K562 (cell line): Measurements from ENCODE around the gene KCNH8. TPM values are rescaled to one million over a fixed set of nuclear protein-coding genes. Genes with fewer than 3 reads are reported as not detected.

ENCODE experiments used
- ATAC-seq: fragments of 200-7000 bp; cut with Tn5 transposase; 3 replicates; pipeline ENCODE4 v1.9.1; 2020; ENCODE audit warnings: moderate library complexity
- BruUV-seq: library from RNA; stranded (reverse); fragments of 400-500 nt; replicated peaks from 2 replicates; lab custom pipeline; 2021; lab: Mats Ljungman, UMichigan
- CTCF ChIA-PET: fragments of 300-600 bp; formaldehyde crosslinking; extraction: SDS; loops from one replicate; lab custom pipeline; 2021; ENCODE audit warnings: low intra/inter-chr PET ratio; lab: Yijun Ruan, JAX
- POLR2A ChIA-PET: fragments of 300-600, 350-650 bp; sonication (Branson Sonifier 250); formaldehyde crosslinking; extraction: SDS; loops from one replicate; lab custom pipeline; 2021; ENCODE audit warnings: antibody characterized with exemption, inconsistent platforms; lab: Yijun Ruan, JAX
- DNase-seq, 4 experiments: peaks; one replicate each; pipeline versions ENCODE4 v3.0.0 to v3.0.0-alpha.2; 2011 to 2018; ENCODE audit warnings: low spot score in 3 of 4, mixed read lengths in 3 of 4; ENCODE audit errors: extremely low read depth in 1 of 4
- FAIRE-seq: peaks from 2 replicates; lab custom pipeline; 2011; peaks lifted over from hg19 to GRCh38; lab: Jason Lieb, UNC
- H2AFZ ChIP-seq: 2 replicates; pipeline ENCODE4 v1.6.0; 2011; ENCODE audit warnings: low read depth, low read length, control low read depth, inconsistent platforms
- H3K27ac ChIP-seq: fragments of 200-600 bp; 3 replicates; pipeline ENCODE4 v1.8.0; 2011; ENCODE audit warnings: low read depth, mild to moderate bottlenecking, control low read depth, inconsistent platforms, low read length, moderate library complexity, mixed read lengths; ENCODE audit errors: extremely low read depth
- H3K27me3 ChIP-seq, 2 experiments: fragments of 300-600 bp in 1 of 2; 2 replicates in 1 of 2; 3 replicates in 1 of 2; pipeline versions ENCODE4 v1.6.0 to v1.8.0; 2011; ENCODE audit warnings: inconsistent platforms in 2 of 2, low read length in 2 of 2, mild to moderate bottlenecking in 1 of 2, mixed read lengths in 1 of 2, moderate library complexity in 1 of 2; ENCODE audit not compliant: control insufficient read depth in 2 of 2, insufficient read depth in 2 of 2
- H3K36me3 ChIP-seq: fragments of 300-600 bp; 3 replicates; pipeline ENCODE4 v1.8.0; 2011; ENCODE audit warnings: mild to moderate bottlenecking, low read length, inconsistent platforms; ENCODE audit not compliant: control insufficient read depth, insufficient read depth
- H3K4me1 ChIP-seq, 2 experiments: fragments of 200-600 bp in 1 of 2; replicated peaks in 1 of 2; 2 replicates in 1 of 2; 3 replicates in 1 of 2; pipeline versions ENCODE4 v1.5.1 to v1.8.0; 2011; ENCODE audit warnings: inconsistent platforms in 2 of 2, low read length in 2 of 2, mild to moderate bottlenecking in 1 of 2, mixed read lengths in 1 of 2, moderate library complexity in 1 of 2; ENCODE audit not compliant: control insufficient read depth in 2 of 2, insufficient read depth in 2 of 2
- H3K4me2 ChIP-seq: 2 replicates; pipeline ENCODE4 v1.6.1; 2011; ENCODE audit warnings: low read length, control low read depth, inconsistent platforms, mixed read lengths; ENCODE audit not compliant: insufficient read depth
- H3K4me3 ChIP-seq: fragments of 200-600 bp; sonication (generic), shearing (Covaris generic); 2 replicates; pipeline ENCODE4 v1.5.1; 2016; ENCODE audit warnings: control low read depth, inconsistent platforms
- H3K79me2 ChIP-seq: fragments of 200-600 bp; 3 replicates; pipeline ENCODE4 v1.8.0; 2011; ENCODE audit warnings: low read length, inconsistent platforms; ENCODE audit not compliant: control insufficient read depth, insufficient read depth
- H3K9ac ChIP-seq, 2 experiments: 2 replicates each; pipeline versions ENCODE4 v1.6.0 to v1.6.1; 2011; ENCODE audit warnings: low read depth in 2 of 2, low read length in 2 of 2, control low read depth in 1 of 2, inconsistent platforms in 1 of 2, mild to moderate bottlenecking in 1 of 2, mixed read lengths in 1 of 2; ENCODE audit not compliant: insufficient read depth in 1 of 2
- H3K9me1 ChIP-seq: one replicate; pipeline ENCODE4 v1.6.0; 2011; ENCODE audit warnings: inconsistent platforms, mild to moderate bottlenecking, low read length, moderate library complexity; ENCODE audit not compliant: control insufficient read depth, insufficient read depth
- H3K9me3 ChIP-seq: replicated peaks from 2 replicates; pipeline ENCODE4 v1.5.1; 2011; ENCODE audit warnings: low read depth, low read length, inconsistent platforms; ENCODE audit not compliant: control insufficient read depth, insufficient read depth
- H4K20me1 ChIP-seq: replicated peaks from 2 replicates; pipeline ENCODE4 v1.6.1; 2011; ENCODE audit warnings: low read length, inconsistent platforms, mixed read lengths; ENCODE audit not compliant: control insufficient read depth, insufficient read depth
- ELF1 ChIP-seq: fragments of 200-800 bp; sonication (Bioruptor generic); IDR thresholded peaks from 2 replicates; pipeline ENCODE4 v1.6.1; 2016; ENCODE audit warnings: missing genetic modification characterization, missing compliant biosample characterization
- MCM3 ChIP-seq: fragments of 450-650 bp; IDR thresholded peaks from 2 replicates; pipeline ENCODE4 v1.6.1; 2016
- MED1 ChIP-seq: sonication (generic); formaldehyde crosslinking; IDR thresholded peaks from 2 replicates; pipeline ENCODE4 v1.8.1; 2023; ENCODE audit warnings: missing genetic modification reagents, borderline replicate concordance
- MXI1 ChIP-seq: IDR thresholded peaks from 2 replicates; pipeline ENCODE4 v1.6.1; 2011; ENCODE audit warnings: low read depth, mild to moderate bottlenecking, improper control_type of control experiment, low read length
- NFIC ChIP-seq: fragments of 450-650 bp; IDR thresholded peaks from 2 replicates; pipeline ENCODE4 v1.6.1; 2017; ENCODE audit warnings: mild to moderate bottlenecking, inconsistent platforms
- POU5F1 ChIP-seq: fragments of 150-350 bp; IDR thresholded peaks from 2 replicates; pipeline ENCODE4 v1.6.1; 2014; ENCODE audit warnings: borderline replicate concordance, low read length, low read depth, mild to moderate bottlenecking; ENCODE audit not compliant: partially characterized antibody
- RFX7 ChIP-seq: fragments of 250-450 bp; sonication (Bioruptor Pico); IDR thresholded peaks from 2 replicates; pipeline ENCODE4 v1.5.1; 2021; ENCODE audit warnings: mild to moderate bottlenecking
- TBL1XR1 ChIP-seq, 2 experiments: IDR thresholded peaks; 2 replicates each; pipeline ENCODE4 v1.6.1; 2012; ENCODE audit warnings: improper control_type of control experiment in 2 of 2, low read length in 2 of 2, mild to moderate bottlenecking in 1 of 2
- ZC3H11A ChIP-seq: IDR thresholded peaks from 2 replicates; pipeline ENCODE4 v1.6.1; 2012; ENCODE audit warnings: low read depth, low read length, improper control_type of control experiment
- ZNF316 ChIP-seq: fragments of 450-650 bp; IDR thresholded peaks from 2 replicates; pipeline ENCODE4 v1.6.1; 2016
- ZNF354B ChIP-seq: fragments of 250-450 bp; sonication (Bioruptor Pico); IDR thresholded peaks from 2 replicates; pipeline ENCODE4 v1.4.0; 2020
- ZNF696 ChIP-seq: fragments of 250-450 bp; sonication (Bioruptor Pico); conservative IDR thresholded peaks from 2 replicates; pipeline ENCODE4 v1.4.0; 2020; ENCODE audit warnings: mild to moderate bottlenecking, moderate library complexity
- WGBS: fragments of 100-300 bp; shearing (Covaris generic); methylation state at CpG from one replicate; pipeline ENCODE4 v1.1.6; 2016; ENCODE audit warnings: low coverage, mixed read lengths; ENCODE audit not compliant: insufficient coverage; ENCODE audit errors: missing lambda C conversion rate; 5-methylcytosine and 5-hydroxymethylcytosine counted together
- in situ Hi-C: fragments of 300-500 bp; cut with MboI; formaldehyde crosslinking; loops from 4 replicates; pipeline ENCODE4 v1.15.0; 2018; ENCODE audit warnings: inconsistent platforms, mixed read lengths
- intact Hi-C: fragments of 100-400 bp; cut with micrococcal nuclease; formaldehyde crosslinking; loops from 2 replicates; pipeline ENCODE4 v1.14.2; 2022
- polyA plus RNA-seq, 8 experiments: library from polyadenylated mRNA; depleted of rRNA in 4 of 8; stranded (reverse) in 5 of 8; unstranded in 3 of 8; fragments of >200 nt; fragmentation: Nextera tagmentation in 2 of 8; fragmentation: Illumina TruSeq in 1 of 8; extraction: Ambion mirVana in 2 of 8; extraction: Trizol in 1 of 8; gene quantifications; 2 replicates each; pipeline versions ENCODE4 v1.2.1 to v1.2.3, GENCODE V29; 2011 to 2014; ENCODE audit warnings: inconsistent platforms in 1 of 8, missing spikeins in 1 of 8
- total RNA-seq, 7 experiments: library from RNA; depleted of rRNA in 6 of 7; stranded (reverse); fragments of >200 nt in 6 of 7; fragmentation: Illumina TruSeq in 2 of 7; extraction: Trizol in 2 of 7; gene quantifications; 2 replicates each; pipeline versions ENCODE4 v1.2.1 to v1.2.3, GENCODE V29; 2011 to 2021; ENCODE audit warnings: low replicate concordance in 1 of 7
- TF ChIP-seq, protein P1 (sequence below), 2 experiments: fragments of 200-800 bp in 1 of 2; sonication (Bioruptor generic) in 1 of 2; sonication (generic) in 1 of 2; formaldehyde crosslinking in 1 of 2; IDR thresholded peaks in 1 of 2; conservative IDR thresholded peaks in 1 of 2; 2 replicates each; pipeline versions ENCODE4 v1.5.0 to v1.6.1; 2016 to 2020; ENCODE audit warnings: missing compliant biosample characterization in 1 of 2, missing genetic modification characterization in 1 of 2, missing genetic modification reagents in 1 of 2
- TF ChIP-seq, protein P2 (sequence below): fragments of 250-450 bp; sonication (Bioruptor Pico); IDR thresholded peaks from 2 replicates; pipeline ENCODE4 v1.9.0; 2021; ENCODE audit warnings: mild to moderate bottlenecking, inconsistent platforms
- TF ChIP-seq, protein P3 (sequence below): fragments of 250-450 bp; sonication (Bioruptor Pico); IDR thresholded peaks from 2 replicates; pipeline ENCODE4 v1.6.1; 2021; ENCODE audit warnings: mild to moderate bottlenecking
- TF ChIP-seq, protein P4 (sequence below), 3 experiments: IDR thresholded peaks in 2 of 3; conservative IDR thresholded peaks in 1 of 3; 2 replicates each; pipeline ENCODE4 v1.5.1; 2011 to 2012; ENCODE audit warnings: low read length in 3 of 3, mild to moderate bottlenecking in 3 of 3, control low read depth in 2 of 3, improper control_type of control experiment in 1 of 3, inconsistent platforms in 1 of 3, low read depth in 1 of 3, mixed read lengths in 1 of 3, moderate library complexity in 1 of 3; ENCODE audit not compliant: insufficient read depth in 2 of 3

Gene KCNH8
- total and polyA plus RNA-seq, 9 of the 15 experiments (the other 6 are each of a cell fraction or from before 2014, with no cell fraction given): 0.02 to 0.08 (median 0.04) TPM; not detected in 6

DNA sequence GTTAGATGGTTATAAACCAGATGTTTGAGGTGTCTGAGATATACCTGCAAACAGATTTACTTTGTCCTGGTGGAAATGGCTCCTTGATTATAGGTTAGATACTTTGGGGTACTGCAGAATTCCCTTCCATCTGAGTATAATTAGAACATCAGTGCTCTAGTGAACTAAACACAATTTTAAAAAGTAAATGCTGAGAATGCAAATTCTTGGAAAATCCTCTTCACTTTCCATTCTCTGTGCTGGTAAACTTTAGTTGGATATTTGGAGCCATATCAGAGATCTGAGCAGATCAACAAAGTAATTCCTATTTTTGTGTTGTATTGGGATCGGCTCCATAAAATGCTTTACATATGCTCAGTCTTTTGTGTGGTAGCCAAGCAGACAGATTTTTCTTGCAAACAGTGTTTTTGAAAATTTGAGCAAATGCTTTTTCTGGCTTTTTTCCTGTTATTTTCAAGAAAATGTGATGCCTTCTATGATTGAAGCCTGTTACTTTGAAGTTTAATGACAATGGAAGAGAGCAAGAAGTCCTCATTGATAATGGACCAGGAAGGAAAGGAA, 37.9 kb upstream of the KCNH8 start (continued):
- TF ChIP-seq ZNF316 (peak; percentile 38; the same call in 1 of the 2 replicates), RFX7 (CRISPR knock-in tag) (no peak)
- TF ChIP-seq, all 486 proteins: peak for 2

DNA sequence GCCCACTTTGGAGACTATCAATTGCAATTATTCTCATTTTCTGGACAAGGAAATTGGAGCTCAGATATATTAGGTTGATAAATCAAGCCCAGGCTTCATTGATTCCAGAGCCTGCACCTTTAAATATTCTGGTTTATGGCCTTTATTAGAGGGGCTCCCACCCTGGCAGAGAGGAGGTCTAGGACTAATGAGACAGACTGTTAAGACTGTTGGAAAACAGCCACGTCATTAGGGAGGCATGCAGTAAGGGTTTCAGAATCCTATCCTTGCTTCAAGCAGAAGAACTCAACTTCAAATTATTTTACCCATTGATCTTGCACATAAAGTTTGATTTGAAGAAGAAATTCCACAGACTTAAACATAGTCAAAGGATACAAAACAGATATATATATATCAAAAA, 33.8 kb upstream of the KCNH8 start:
- WGBS: 0% methylated on average over 1 of the region's 1 CpG
- POLR2A ChIA-PET: no interaction called here
- in situ Hi-C loops: no loop called here
- no peak for TF ChIP-seq MED1 (CRISPR knock-in tag)
- TF ChIP-seq, protein P1, sequence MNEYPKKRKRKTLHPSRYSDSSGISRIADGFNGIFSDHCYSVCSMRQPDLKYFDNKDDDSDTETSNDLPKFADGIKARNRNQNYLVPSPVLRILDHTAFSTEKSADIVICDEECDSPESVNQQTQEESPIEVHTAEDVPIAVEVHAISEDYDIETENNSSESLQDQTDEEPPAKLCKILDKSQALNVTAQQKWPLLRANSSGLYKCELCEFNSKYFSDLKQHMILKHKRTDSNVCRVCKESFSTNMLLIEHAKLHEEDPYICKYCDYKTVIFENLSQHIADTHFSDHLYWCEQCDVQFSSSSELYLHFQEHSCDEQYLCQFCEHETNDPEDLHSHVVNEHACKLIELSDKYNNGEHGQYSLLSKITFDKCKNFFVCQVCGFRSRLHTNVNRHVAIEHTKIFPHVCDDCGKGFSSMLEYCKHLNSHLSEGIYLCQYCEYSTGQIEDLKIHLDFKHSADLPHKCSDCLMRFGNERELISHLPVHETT (CRISPR knock-in tag; conservative IDR thresholded peaks at IDR 0.05 in 1 of 2, IDR thresholded peaks at IDR 0.05 in 1 of 2): no peak
- TF ChIP-seq POU5F1: no peak
- TF ChIP-seq, protein P2, sequence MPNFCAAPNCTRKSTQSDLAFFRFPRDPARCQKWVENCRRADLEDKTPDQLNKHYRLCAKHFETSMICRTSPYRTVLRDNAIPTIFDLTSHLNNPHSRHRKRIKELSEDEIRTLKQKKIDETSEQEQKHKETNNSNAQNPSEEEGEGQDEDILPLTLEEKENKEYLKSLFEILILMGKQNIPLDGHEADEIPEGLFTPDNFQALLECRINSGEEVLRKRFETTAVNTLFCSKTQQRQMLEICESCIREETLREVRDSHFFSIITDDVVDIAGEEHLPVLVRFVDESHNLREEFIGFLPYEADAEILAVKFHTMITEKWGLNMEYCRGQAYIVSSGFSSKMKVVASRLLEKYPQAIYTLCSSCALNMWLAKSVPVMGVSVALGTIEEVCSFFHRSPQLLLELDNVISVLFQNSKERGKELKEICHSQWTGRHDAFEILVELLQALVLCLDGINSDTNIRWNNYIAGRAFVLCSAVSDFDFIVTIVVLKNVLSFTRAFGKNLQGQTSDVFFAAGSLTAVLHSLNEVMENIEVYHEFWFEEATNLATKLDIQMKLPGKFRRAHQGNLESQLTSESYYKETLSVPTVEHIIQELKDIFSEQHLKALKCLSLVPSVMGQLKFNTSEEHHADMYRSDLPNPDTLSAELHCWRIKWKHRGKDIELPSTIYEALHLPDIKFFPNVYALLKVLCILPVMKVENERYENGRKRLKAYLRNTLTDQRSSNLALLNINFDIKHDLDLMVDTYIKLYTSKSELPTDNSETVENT: no peak
- TF ChIP-seq MXI1: no peak
- TF ChIP-seq, protein P3, sequence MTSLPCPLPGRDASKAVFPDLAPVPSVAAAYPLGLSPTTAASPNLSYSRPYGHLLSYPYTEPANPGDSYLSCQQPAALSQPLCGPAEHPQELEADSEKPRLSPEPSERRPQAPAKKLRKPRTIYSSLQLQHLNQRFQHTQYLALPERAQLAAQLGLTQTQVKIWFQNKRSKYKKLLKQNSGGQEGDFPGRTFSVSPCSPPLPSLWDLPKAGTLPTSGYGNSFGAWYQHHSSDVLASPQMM (CRISPR knock-in tag): no peak
- TF ChIP-seq TBL1XR1 (IDR thresholded peaks at IDR 0.05; ENCODE audit: low read length in 2 of 2): no peak
- TF ChIP-seq NFIC: no peak
- TF ChIP-seq ZC3H11A: no peak
- no peak for TF ChIP-seq ZNF354B
- TF ChIP-seq ELF1 (tag): no peak
- no peak for TF ChIP-seq ZNF696 (CRISPR knock-in tag)
- TF ChIP-seq, protein P4, sequence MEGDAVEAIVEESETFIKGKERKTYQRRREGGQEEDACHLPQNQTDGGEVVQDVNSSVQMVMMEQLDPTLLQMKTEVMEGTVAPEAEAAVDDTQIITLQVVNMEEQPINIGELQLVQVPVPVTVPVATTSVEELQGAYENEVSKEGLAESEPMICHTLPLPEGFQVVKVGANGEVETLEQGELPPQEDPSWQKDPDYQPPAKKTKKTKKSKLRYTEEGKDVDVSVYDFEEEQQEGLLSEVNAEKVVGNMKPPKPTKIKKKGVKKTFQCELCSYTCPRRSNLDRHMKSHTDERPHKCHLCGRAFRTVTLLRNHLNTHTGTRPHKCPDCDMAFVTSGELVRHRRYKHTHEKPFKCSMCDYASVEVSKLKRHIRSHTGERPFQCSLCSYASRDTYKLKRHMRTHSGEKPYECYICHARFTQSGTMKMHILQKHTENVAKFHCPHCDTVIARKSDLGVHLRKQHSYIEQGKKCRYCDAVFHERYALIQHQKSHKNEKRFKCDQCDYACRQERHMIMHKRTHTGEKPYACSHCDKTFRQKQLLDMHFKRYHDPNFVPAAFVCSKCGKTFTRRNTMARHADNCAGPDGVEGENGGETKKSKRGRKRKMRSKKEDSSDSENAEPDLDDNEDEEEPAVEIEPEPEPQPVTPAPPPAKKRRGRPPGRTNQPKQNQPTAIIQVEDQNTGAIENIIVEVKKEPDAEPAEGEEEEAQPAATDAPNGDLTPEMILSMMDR (IDR thresholded peaks at IDR 0.05 in 2 of 3, conservative IDR thresholded peaks at IDR 0.05 in 1 of 3; ENCODE audit: insufficient read depth in 2 of 3, low read depth in 1 of 3, low read length in 3 of 3): no peak
- no peak for TF ChIP-seq MCM3

More for the DNA sequence above, 33.8 kb upstream of the KCNH8 start:
- H4K20me1 ChIP-seq: no peaks in the 10 kb centered on the region
- no peaks in the 10 kb centered on the region for H3K27me3 ChIP-seq
- no peaks in the 10 kb centered on the region for H3K9me1 ChIP-seq
- intact Hi-C loops: no loop called here
- no peaks in the 10 kb centered on the region; the same call in 1 of the 2 replicates for H3K9me3 ChIP-seq
- CTCF ChIA-PET: no interaction called here
- DNase-seq (no peak), FAIRE-seq (no peak), ATAC-seq (no peak)
- H3K36me3 ChIP-seq: no peaks in the 10 kb centered on the region
- H3K4me1 ChIP-seq: no peaks in the 10 kb centered on the region
- H3K27ac ChIP-seq: no peak overlapping the region
- H2AFZ ChIP-seq: no peak overlapping the region
- no peak overlapping the region for H3K4me3 ChIP-seq
- no peak overlapping the region for H3K9ac ChIP-seq
- H3K79me2 ChIP-seq: no peaks in the 10 kb centered on the region
- no TSS peak for BruUV-seq
- no peak overlapping the region for H3K4me2 ChIP-seq
